SU-DHL-6 (cell line): Measurements from ENCODE around the gene HIVEP3.

ENCODE experiments used
- EZH2phosphoT487 ChIP-seq: fragments of 200-600 bp; sonication (generic), shearing (Covaris generic); conservative IDR thresholded peaks from 2 replicates; pipeline ENCODE4 v1.6.1; 2018; ENCODE audit warnings: mild to moderate bottlenecking, antibody characterized with exemption, low read length, moderate library complexity, mixed read lengths
- TF ChIP-seq, protein P1 (sequence below): fragments of 200-600 bp; sonication (generic); IDR thresholded peaks from one replicate; pipeline ENCODE4 v1.5.1; 2017; ENCODE audit warnings: antibody characterized with exemption, mild to moderate bottlenecking, low read length, moderate library complexity; ENCODE audit not compliant: insufficient read depth, poor library complexity, severe bottlenecking

DNA sequence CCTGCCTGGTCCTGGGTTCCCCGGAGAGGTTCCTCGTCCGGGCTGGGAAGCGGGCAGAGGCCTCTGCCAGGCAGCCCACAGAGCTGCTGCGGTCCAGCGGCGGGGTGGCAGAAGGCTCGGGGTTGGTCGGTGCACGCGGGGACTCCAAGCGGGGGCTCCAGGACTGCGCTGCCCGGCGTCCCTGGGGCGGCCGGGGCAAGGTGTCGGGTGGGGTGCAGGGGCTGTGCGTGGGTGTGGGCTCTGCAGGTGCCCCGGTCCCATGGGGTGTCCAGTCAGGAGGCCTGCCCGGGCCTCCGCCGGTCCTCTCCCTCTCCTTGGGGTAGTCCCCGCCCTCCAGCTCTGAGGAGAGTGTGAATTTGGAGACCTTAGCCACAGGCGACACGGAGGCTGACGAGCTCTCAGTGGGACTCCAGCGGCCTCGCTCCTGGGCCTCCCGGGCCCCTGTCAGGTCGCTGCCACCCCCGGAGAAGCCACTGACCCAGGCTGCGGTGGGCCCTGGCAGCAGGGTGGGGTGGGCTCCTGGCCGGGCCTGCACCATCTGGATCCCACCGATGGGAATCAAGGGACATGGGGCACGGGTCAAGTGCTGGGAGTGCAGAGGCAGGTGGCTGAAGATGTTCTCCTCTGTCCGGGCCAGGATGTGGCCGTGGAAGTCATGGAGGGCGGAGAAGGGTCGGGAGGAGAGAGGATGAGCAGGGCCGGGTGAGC is 408.0 kb downstream of the HIVEP3 start:
- TF ChIP-seq, protein P1, sequence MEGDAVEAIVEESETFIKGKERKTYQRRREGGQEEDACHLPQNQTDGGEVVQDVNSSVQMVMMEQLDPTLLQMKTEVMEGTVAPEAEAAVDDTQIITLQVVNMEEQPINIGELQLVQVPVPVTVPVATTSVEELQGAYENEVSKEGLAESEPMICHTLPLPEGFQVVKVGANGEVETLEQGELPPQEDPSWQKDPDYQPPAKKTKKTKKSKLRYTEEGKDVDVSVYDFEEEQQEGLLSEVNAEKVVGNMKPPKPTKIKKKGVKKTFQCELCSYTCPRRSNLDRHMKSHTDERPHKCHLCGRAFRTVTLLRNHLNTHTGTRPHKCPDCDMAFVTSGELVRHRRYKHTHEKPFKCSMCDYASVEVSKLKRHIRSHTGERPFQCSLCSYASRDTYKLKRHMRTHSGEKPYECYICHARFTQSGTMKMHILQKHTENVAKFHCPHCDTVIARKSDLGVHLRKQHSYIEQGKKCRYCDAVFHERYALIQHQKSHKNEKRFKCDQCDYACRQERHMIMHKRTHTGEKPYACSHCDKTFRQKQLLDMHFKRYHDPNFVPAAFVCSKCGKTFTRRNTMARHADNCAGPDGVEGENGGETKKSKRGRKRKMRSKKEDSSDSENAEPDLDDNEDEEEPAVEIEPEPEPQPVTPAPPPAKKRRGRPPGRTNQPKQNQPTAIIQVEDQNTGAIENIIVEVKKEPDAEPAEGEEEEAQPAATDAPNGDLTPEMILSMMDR: no peak
- no peak for TF ChIP-seq EZH2phosphoT487
